ENCODE data around the gene PLEKHA8. TPM values are rescaled to one million over a fixed set of nuclear protein-coding genes. Genes with fewer than 3 reads are reported as not detected.

Gene PLEKHA8
- total and polyA plus RNA-seq, 8 donors: 9.8 to 19.2 (median 17.5) TPM

DNA sequence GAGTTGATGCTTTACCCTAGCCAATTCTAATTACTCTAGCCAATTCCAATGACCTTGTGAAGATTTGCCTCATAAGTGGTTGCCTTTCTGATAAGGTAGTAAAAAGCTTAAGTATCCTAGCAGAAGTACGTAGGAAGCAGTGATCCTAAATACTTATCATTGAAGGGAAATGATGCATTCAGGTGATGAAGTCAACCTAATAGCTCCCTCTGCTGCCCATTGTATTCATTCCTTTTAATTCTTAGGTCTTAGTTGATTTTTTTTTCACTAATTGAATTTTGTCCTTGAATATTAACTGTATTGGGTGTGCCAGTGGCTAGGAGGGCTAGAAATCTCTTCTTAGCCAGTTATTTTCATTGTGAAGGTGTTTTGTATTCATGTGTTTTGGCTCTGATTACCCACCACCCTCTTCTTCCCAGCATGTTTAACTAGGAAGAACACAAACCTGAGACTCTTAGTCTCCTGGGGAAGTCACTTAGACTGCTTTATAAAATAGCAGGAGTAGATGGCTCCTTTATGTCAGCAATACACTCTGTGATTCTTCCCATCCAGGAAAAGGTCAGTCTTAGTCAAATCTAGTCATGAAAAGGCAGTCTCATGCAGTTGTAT lies 46.3 kb downstream of the PLEKHA8 start:
- Histone ChIP-seq H3K36me3 (peaks cover 0 to 22% of the 10 kb centered on the region in 2 donors), H3K27me3 (no peaks in the 10 kb centered on the region), H3K9me3 (no peaks in the 10 kb centered on the region), H3K4me3 (no peak overlapping the region), H3K4me1 (no peaks in the 10 kb centered on the region), H3K27ac (no peak overlapping the region)
- TF ChIP-seq, protein P1, sequence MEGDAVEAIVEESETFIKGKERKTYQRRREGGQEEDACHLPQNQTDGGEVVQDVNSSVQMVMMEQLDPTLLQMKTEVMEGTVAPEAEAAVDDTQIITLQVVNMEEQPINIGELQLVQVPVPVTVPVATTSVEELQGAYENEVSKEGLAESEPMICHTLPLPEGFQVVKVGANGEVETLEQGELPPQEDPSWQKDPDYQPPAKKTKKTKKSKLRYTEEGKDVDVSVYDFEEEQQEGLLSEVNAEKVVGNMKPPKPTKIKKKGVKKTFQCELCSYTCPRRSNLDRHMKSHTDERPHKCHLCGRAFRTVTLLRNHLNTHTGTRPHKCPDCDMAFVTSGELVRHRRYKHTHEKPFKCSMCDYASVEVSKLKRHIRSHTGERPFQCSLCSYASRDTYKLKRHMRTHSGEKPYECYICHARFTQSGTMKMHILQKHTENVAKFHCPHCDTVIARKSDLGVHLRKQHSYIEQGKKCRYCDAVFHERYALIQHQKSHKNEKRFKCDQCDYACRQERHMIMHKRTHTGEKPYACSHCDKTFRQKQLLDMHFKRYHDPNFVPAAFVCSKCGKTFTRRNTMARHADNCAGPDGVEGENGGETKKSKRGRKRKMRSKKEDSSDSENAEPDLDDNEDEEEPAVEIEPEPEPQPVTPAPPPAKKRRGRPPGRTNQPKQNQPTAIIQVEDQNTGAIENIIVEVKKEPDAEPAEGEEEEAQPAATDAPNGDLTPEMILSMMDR (IDR thresholded peaks at IDR 0.05): peak in 1 of 2 donors; percentile 24
- ATAC-seq: peak; percentile 71
- intact Hi-C loops (cut with DNase I): no loop called here
- no peak for DNase-seq

DNA sequence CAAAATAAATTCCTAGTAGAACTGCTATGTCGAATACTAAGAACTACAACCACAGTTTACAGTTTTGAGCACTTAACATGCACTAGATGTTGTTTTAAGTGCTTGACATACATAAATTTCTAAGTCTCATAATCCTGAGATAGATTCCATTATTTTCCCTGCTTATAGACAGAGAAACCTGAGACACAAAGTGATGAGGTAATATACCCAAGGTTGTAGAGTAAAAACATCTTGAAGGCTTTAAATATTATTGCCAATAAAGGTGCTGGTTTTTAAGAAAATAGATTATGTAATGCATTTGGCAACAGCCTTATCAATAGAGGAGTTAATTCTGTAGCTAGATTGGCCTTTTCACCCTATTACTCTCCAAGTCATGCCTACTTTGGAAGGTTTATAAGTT lies 48.2 kb downstream of the PLEKHA8 start:
- Histone ChIP-seq H3K27me3 (no peaks in the 10 kb centered on the region), H3K4me1 (no peaks in the 10 kb centered on the region), H3K9me3 (no peaks in the 10 kb centered on the region), H3K4me3 (no peak overlapping the region), H3K27ac (no peak overlapping the region), H3K36me3 (peaks cover 0 to 19% of the 10 kb centered on the region in 2 donors)
- DNase-seq (no peak), ATAC-seq (no peak)
- intact Hi-C loops (cut with DNase I): no loop called here
- TF ChIP-seq, protein P1 (IDR thresholded peaks at IDR 0.05): no peak

DNA sequence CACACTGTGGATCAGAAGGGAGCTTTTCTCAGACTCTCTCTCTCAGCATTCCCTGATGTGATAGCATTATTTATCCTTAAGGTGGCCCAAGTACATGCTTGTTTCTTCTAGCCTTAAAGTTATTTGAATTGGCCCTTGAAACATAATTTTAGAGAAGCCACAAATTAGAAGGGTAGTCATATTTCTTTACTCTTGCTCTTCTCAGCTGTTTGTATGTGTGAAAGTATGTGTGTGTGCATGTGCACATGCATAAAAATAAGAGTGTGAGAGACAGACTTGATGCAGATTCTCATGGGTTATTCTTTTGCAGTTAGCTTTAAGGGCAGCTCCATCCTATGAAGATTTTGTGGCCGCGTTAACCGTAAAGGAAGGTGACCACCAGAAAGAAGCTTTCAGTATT lies 50.1 kb downstream of the PLEKHA8 start:
- Histone ChIP-seq H3K36me3 (peaks cover 0 to 18% of the 10 kb centered on the region in 2 donors), H3K4me1 (no peaks in the 10 kb centered on the region), H3K27me3 (no peaks in the 10 kb centered on the region), H3K27ac (no peak overlapping the region), H3K9me3 (no peaks in the 10 kb centered on the region), H3K4me3 (no peak overlapping the region)
- ATAC-seq (no peak), DNase-seq (no peak)
- intact Hi-C loops (cut with DNase I): no loop called here
- TF ChIP-seq, protein P1 (IDR thresholded peaks at IDR 0.05): no peak

DNA sequence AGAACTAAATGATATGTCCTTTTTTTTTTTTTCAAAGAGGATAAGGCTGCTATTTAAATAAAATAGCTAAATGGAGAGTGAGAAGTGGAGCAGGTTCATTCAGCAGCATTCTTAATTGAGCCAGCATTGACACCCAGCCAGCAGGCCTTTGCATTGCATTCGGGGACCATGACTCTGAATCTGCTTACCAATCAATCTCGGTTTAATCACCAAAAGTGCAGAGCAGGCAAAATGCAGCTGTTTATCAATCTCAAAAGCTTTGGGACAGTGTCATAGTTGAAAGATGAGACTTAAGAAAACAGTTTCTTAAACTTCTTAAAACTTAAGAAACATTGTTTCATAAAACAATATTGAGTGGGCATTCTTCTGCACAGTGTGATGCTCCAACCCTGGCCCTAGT lies 51.7 kb downstream of the PLEKHA8 start:
- DNase-seq: no peak
- H3K27ac ChIP-seq: no peak overlapping the region
- no peaks in the 10 kb centered on the region for H3K4me1 ChIP-seq
- ATAC-seq: no peak
- no peak overlapping the region for H3K4me3 ChIP-seq
- peaks cover 0 to 18% of the 10 kb centered on the region in 2 donors for H3K36me3 ChIP-seq
- TF ChIP-seq, protein P1 (IDR thresholded peaks at IDR 0.05): no peak
- no peaks in the 10 kb centered on the region for H3K27me3 ChIP-seq
- intact Hi-C loops (cut with DNase I): no loop called here
- no peaks in the 10 kb centered on the region for H3K9me3 ChIP-seq

DNA sequence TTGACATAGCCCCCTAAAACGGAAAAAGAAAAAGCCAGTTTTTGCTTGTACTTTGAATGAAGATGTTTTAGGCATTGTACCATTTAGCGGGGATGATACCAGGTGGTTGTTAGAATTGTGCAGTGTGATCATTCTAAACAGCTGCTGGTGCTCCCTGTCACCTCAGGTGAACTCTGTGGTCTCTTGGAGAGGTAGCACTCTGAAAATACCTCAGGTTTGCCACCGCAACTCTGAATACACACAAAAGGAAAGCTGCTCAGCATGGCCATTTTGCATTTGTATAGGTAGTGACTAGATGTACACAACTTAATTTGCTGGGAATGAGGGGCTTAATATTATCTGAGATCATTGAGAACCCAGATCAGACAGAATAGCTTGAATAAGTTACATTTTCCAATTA lies 52.6 kb downstream of the PLEKHA8 start:
- H3K4me1 ChIP-seq: no peaks in the 10 kb centered on the region
- intact Hi-C loops (cut with DNase I): no loop called here
- no peak for DNase-seq
- no peaks in the 10 kb centered on the region for H3K9me3 ChIP-seq
- no peak overlapping the region for H3K4me3 ChIP-seq
- peaks cover 0 to 18% of the 10 kb centered on the region in 2 donors for H3K36me3 ChIP-seq
- ATAC-seq: no peak
- no peaks in the 10 kb centered on the region for H3K27me3 ChIP-seq
- TF ChIP-seq, protein P1 (IDR thresholded peaks at IDR 0.05): no peak
- H3K27ac ChIP-seq: no peak overlapping the region

All from left lung (tissue), 10 donors.